Measurements from ENCODE around the gene CROT.

DNA sequence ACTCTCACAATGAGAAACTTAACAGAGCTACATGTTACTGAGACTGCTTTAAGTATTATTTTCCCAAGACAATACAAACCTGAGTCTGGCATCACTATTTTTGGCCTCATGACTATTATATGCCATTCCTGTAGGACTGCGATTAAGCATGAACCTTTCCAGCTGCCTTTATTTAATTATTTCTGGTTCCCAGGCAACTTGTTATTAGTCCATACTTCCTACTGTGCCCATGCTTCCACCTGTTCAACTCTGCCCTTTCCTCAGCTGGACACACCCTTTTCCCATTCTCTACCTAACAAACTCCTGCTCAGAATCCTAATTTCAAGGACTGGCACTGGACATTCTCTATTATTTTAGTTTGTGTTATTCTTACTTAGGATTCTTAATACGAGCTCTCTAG, 8.1 kb upstream of the CROT start:
- TF ChIP-seq, protein P1, sequence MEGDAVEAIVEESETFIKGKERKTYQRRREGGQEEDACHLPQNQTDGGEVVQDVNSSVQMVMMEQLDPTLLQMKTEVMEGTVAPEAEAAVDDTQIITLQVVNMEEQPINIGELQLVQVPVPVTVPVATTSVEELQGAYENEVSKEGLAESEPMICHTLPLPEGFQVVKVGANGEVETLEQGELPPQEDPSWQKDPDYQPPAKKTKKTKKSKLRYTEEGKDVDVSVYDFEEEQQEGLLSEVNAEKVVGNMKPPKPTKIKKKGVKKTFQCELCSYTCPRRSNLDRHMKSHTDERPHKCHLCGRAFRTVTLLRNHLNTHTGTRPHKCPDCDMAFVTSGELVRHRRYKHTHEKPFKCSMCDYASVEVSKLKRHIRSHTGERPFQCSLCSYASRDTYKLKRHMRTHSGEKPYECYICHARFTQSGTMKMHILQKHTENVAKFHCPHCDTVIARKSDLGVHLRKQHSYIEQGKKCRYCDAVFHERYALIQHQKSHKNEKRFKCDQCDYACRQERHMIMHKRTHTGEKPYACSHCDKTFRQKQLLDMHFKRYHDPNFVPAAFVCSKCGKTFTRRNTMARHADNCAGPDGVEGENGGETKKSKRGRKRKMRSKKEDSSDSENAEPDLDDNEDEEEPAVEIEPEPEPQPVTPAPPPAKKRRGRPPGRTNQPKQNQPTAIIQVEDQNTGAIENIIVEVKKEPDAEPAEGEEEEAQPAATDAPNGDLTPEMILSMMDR (IDR thresholded peaks at IDR 0.05) = no peak
- TF ChIP-seq POLR2A (IDR thresholded peaks at IDR 0.05) = no peak
